ENCODE data around the gene NEMF.
"Not testable (repeated sequence)": the region's sequence is repeated elsewhere in the genome, so short reads cannot be mapped to it uniquely, and the experiment has no call there.

Gene NEMF

DNA sequence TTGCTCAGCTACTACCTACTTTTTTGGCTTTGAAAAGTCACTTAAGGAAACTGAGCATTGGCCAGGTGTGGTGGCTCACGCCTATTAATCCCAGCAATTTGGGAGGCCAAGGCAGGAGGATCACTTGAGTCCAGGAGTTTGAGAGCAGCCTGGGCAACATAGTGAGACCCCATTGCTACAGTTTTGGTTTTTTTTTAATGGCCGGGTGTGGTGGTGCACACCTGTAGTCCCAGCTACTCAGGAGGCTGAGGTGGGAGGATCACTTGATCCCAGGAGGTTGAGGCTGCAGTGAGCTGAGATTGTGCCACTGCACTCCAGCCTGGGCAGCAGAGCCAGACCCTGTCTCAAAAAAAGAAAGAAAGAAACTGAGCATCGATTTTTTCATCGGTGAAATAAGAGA is 116.9 kb downstream of the NEMF start:
- not testable (repeated sequence) for DNase-seq

DNA sequence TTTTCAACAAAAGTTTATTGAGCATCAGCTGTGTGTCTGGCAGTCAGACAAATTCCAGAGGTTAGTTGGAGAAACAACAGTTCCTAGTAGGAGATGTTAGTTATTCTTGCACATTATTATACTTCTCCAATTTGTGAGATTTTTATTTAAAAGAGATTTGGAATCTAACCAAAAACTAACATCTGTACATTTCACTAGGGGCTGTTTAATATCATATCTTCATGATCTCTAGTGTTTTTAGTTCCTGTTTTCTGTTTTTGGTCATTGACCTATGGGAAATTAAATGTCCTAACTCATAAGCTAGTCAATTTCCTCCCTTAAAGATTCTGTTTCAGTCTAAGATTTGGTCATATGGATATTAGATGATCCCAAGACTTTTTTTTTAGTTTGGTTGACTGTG is 118.8 kb downstream of the NEMF start:
- no peak for DNase-seq

DNA sequence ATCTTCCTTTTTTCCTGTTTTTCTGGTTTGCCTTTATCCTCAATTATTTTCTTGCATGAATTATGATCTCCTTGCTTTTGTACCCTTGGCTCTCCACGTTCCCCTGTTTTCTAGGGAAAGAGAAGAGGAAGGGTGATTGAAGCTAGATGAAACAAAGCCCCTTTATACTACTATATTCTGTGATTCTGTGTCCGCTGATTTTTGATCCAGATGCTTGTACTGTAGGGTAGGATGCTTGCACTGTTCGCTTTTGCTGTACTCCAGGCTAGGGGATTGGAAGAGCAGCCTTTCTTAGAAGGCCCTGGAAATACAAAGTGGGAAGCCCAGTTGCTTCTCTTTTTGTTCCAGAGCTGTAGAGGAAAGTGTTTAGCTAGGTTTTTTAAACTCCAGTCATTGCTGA is 119.7 kb downstream of the NEMF start:
- no peak for DNase-seq
